HepG2 (cell line): ENCODE measurements around the gene NEK11. TPM values are rescaled to one million over a fixed set of nuclear protein-coding genes. Genes with fewer than 3 reads are reported as not detected.

ENCODE experiments used
- FOSL2 ChIP-seq: sonication (generic); formaldehyde crosslinking; IDR thresholded peaks from 2 replicates; pipeline ENCODE4 v1.4.0; 2020; ENCODE audit warnings: missing genetic modification reagents
- HMGA1 ChIP-seq: sonication (generic); formaldehyde crosslinking; conservative IDR thresholded peaks from 2 replicates; pipeline ENCODE4 v1.4.0; 2020; ENCODE audit warnings: missing genetic modification reagents
- MIER2 ChIP-seq: IDR thresholded peaks from 2 replicates; pipeline ENCODE4 v1.6.1; 2016; ENCODE audit warnings: missing biosample characterization, missing genetic modification reagents
- NCOA2 ChIP-seq: sonication (generic); formaldehyde crosslinking; IDR thresholded peaks from 2 replicates; pipeline ENCODE4 v1.8.0; 2022; ENCODE audit warnings: inconsistent platforms
- RFX3 ChIP-seq: IDR thresholded peaks from 2 replicates; pipeline ENCODE4 v1.6.1; 2016; ENCODE audit warnings: missing biosample characterization, missing genetic modification reagents
- SMAD9 ChIP-seq: sonication (generic); formaldehyde crosslinking; IDR thresholded peaks from 2 replicates; pipeline ENCODE4 v1.5.1; 2020; ENCODE audit warnings: mild to moderate bottlenecking, missing genetic modification reagents
- TBL1XR1 ChIP-seq: fragments of 150-350 bp; IDR thresholded peaks from 2 replicates; pipeline ENCODE4 v1.6.1; 2014; ENCODE audit warnings: borderline replicate concordance, low read length; ENCODE audit not compliant: partially characterized antibody
- TBX2 ChIP-seq: sonication (generic); formaldehyde crosslinking; IDR thresholded peaks from 2 replicates; pipeline ENCODE4 v1.5.0; 2020; ENCODE audit warnings: missing genetic modification reagents, mild to moderate bottlenecking, borderline replicate concordance
- TCF7L2 ChIP-seq: IDR thresholded peaks from 2 replicates; pipeline ENCODE4 v1.6.1; 2011; ENCODE audit warnings: mild to moderate bottlenecking, low read depth, low read length, moderate library complexity
- ZBTB20 ChIP-seq: sonication (generic); formaldehyde crosslinking; IDR thresholded peaks from 2 replicates; pipeline ENCODE4 v1.8.1; 2023; ENCODE audit warnings: missing genetic modification reagents, low read depth, mild to moderate bottlenecking, borderline replicate concordance
- ZNF3 ChIP-seq: IDR thresholded peaks from 2 replicates; pipeline ENCODE4 v1.7.0; 2017; ENCODE audit warnings: inconsistent platforms
- ZNF329 ChIP-seq: sonication (generic); formaldehyde crosslinking; IDR thresholded peaks from 2 replicates; pipeline ENCODE4 v1.9.0; 2021; ENCODE audit warnings: low read depth, mild to moderate bottlenecking, missing genetic modification reagents
- ZNF354B ChIP-seq: sonication (generic); formaldehyde crosslinking; IDR thresholded peaks from 2 replicates; pipeline ENCODE4 v1.8.0; 2022; ENCODE audit warnings: mild to moderate bottlenecking, missing genetic modification reagents
- ZNF530 ChIP-seq: sonication (generic); formaldehyde crosslinking; IDR thresholded peaks from 2 replicates; pipeline ENCODE4 v1.5.0; 2020; ENCODE audit warnings: low read depth, mild to moderate bottlenecking, missing genetic modification reagents
- ZNF589 ChIP-seq: sonication (generic); formaldehyde crosslinking; conservative IDR thresholded peaks from 2 replicates; pipeline ENCODE4 v1.8.0; 2022; ENCODE audit warnings: mild to moderate bottlenecking, moderate library complexity, missing genetic modification reagents
- polyA plus RNA-seq, 8 experiments: library from polyadenylated mRNA; depleted of rRNA in 3 of 8; stranded (reverse) in 7 of 8; unstranded in 1 of 8; fragments of >200 nt; fragmentation: Illumina TruSeq in 4 of 8; extraction: Trizol in 4 of 8; gene quantifications; 2 replicates each; pipeline versions ENCODE4 v1.2.1 to v1.2.3, GENCODE V29; 2011 to 2016; ENCODE audit warnings: low read depth in 4 of 8, missing spikeins in 1 of 8, mixed read lengths in 1 of 8; ENCODE audit not compliant: insufficient read depth in 1 of 8
- total RNA-seq, 5 experiments: library from RNA; depleted of rRNA; stranded (reverse); fragments of >200 nt; fragmentation: Illumina TruSeq; extraction: Trizol; gene quantifications; 2 replicates each; pipeline ENCODE4 v1.2.3, GENCODE V29; 2016; ENCODE audit warnings: low read depth in 1 of 5
- TF ChIP-seq, protein P1 (sequence below): sonication (generic); formaldehyde crosslinking; IDR thresholded peaks from 2 replicates; pipeline ENCODE4 v1.5.0; 2020; ENCODE audit warnings: missing genetic modification reagents
- TF ChIP-seq, protein P2 (sequence below): sonication (generic); formaldehyde crosslinking; IDR thresholded peaks from 2 replicates; pipeline ENCODE4 v1.5.0; 2020; ENCODE audit warnings: missing genetic modification reagents
- TF ChIP-seq, protein P3 (sequence below): sonication (generic); formaldehyde crosslinking; IDR thresholded peaks from 2 replicates; pipeline ENCODE4 v1.4.0; 2020; ENCODE audit warnings: mild to moderate bottlenecking, low read depth, missing genetic modification reagents
- TF ChIP-seq, protein P4 (sequence below): sonication (generic); formaldehyde crosslinking; IDR thresholded peaks from 2 replicates; pipeline ENCODE4 v1.4.0; 2020; ENCODE audit warnings: missing genetic modification reagents
- TF ChIP-seq, protein P5 (sequence below): sonication (generic); formaldehyde crosslinking; IDR thresholded peaks from 2 replicates; pipeline ENCODE4 v1.9.0; 2021; ENCODE audit warnings: missing genetic modification reagents, mild to moderate bottlenecking, borderline replicate concordance
- TF ChIP-seq, protein P6 (sequence below): sonication (generic); formaldehyde crosslinking; conservative IDR thresholded peaks from 2 replicates; pipeline ENCODE4 v1.8.0; 2022; ENCODE audit warnings: low read depth, missing genetic modification reagents

NEK11 gene
- total and polyA plus RNA-seq, 2 of the 13 experiments (the other 11 are each of a cell fraction or from before 2014, with no cell fraction given): 0.95 to 2.2 TPM

DNA sequence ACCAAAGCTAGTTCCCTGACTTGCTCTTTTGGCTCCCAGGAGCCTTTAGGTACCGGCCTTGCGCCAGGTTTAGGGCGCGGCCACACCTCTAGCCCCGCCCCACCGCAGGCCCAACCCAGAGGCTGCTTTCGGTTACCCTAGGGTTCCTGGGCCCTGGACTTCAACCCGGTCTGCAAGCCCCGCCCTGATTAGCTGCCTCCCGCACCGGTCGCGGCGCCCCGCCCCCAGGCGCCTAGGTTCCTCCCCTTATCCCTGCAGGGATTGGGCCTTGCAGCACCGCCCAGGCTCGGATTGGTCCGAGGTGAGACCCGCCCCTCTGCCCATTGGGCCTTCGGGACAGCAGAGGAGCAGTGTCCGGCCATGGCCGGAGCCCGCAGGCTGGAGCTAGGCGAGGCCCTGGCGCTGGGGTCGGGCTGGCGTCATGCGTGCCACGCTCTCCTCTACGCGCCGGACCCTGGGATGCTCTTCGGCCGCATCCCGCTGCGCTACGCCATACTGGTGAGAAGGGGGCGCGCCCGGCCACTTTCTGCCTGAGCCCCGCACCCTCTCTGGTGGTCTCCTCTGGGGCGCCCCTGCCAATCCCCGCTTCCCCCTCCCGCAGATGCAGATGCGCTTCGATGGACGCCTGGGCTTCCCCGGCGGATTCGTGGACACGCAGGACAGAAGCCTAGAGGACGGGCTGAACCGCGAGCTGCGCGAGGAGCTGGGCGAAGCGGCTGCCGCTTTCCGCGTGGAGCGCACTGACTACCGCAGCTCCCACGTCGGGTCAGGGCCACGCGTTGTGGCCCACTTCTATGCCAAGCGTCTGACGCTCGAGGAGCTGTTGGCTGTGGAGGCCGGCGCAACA, 355.0 kb downstream of the NEK11 start, which contains the start of gene NUDT16 (continued):
- no peak for TF ChIP-seq ZNF589 (CRISPR knock-in tag)
- TF ChIP-seq, protein P1, sequence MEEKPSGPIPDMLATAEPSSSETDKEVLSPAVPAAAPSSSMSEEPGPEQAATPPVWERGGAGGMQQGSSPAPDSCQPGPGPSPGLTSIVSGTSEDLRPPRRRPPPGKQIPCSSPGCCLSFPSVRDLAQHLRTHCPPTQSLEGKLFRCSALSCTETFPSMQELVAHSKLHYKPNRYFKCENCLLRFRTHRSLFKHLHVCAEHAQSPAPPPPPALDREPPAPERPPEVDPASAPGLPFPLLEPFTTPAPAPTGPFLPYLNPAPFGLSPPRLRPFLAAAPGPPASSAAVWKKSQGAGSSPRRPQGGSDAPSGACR (CRISPR knock-in tag): 0 out of 2 replicates have a peak, but pooled peaks have one; percentile 61
- TF ChIP-seq ZNF329 (CRISPR knock-in tag): no peak
- no peak for TF ChIP-seq ZNF354B
- TF ChIP-seq, protein P2, sequence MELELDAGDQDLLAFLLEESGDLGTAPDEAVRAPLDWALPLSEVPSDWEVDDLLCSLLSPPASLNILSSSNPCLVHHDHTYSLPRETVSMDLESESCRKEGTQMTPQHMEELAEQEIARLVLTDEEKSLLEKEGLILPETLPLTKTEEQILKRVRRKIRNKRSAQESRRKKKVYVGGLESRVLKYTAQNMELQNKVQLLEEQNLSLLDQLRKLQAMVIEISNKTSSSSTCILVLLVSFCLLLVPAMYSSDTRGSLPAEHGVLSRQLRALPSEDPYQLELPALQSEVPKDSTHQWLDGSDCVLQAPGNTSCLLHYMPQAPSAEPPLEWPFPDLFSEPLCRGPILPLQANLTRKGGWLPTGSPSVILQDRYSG (CRISPR knock-in tag): 0 out of 2 replicates have a peak, but pooled peaks have one; percentile 55
- TF ChIP-seq, protein P3, sequence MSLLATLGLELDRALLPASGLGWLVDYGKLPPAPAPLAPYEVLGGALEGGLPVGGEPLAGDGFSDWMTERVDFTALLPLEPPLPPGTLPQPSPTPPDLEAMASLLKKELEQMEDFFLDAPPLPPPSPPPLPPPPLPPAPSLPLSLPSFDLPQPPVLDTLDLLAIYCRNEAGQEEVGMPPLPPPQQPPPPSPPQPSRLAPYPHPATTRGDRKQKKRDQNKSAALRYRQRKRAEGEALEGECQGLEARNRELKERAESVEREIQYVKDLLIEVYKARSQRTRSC: no peak
- no peak for TF ChIP-seq TCF7L2
- no peak for TF ChIP-seq TBL1XR1
- TF ChIP-seq ZNF3 (CRISPR knock-in tag): no peak
- TF ChIP-seq ZNF530 (CRISPR knock-in tag): no peak
- TF ChIP-seq, protein P4, sequence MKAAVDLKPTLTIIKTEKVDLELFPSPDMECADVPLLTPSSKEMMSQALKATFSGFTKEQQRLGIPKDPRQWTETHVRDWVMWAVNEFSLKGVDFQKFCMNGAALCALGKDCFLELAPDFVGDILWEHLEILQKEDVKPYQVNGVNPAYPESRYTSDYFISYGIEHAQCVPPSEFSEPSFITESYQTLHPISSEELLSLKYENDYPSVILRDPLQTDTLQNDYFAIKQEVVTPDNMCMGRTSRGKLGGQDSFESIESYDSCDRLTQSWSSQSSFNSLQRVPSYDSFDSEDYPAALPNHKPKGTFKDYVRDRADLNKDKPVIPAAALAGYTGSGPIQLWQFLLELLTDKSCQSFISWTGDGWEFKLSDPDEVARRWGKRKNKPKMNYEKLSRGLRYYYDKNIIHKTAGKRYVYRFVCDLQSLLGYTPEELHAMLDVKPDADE (CRISPR knock-in tag): no peak
- no peak; the same call in 1 of the 2 replicates for TF ChIP-seq SMAD9 (CRISPR knock-in tag)
- TF ChIP-seq FOSL2 (CRISPR knock-in tag): no peak
- TF ChIP-seq, protein P5, sequence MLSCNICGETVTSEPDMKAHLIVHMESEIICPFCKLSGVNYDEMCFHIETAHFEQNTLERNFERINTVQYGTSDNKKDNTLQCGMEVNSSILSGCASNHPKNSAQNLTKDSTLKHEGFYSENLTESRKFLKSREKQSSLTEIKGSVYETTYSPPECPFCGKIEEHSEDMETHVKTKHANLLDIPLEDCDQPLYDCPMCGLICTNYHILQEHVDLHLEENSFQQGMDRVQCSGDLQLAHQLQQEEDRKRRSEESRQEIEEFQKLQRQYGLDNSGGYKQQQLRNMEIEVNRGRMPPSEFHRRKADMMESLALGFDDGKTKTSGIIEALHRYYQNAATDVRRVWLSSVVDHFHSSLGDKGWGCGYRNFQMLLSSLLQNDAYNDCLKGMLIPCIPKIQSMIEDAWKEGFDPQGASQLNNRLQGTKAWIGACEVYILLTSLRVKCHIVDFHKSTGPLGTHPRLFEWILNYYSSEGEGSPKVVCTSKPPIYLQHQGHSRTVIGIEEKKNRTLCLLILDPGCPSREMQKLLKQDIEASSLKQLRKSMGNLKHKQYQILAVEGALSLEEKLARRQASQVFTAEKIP (CRISPR knock-in tag): no peak
- TF ChIP-seq HMGA1 (CRISPR knock-in tag): no peak
- 0 out of 2 replicates have a peak, but pooled peaks have one; percentile 26 for TF ChIP-seq MIER2 (CRISPR knock-in tag)
- TF ChIP-seq, protein P6, sequence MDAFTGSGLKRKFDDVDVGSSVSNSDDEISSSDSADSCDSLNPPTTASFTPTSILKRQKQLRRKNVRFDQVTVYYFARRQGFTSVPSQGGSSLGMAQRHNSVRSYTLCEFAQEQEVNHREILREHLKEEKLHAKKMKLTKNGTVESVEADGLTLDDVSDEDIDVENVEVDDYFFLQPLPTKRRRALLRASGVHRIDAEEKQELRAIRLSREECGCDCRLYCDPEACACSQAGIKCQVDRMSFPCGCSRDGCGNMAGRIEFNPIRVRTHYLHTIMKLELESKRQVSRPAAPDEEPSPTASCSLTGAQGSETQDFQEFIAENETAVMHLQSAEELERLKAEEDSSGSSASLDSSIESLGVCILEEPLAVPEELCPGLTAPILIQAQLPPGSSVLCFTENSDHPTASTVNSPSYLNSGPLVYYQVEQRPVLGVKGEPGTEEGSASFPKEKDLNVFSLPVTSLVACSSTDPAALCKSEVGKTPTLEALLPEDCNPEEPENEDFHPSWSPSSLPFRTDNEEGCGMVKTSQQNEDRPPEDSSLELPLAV (CRISPR knock-in tag): no peak
- 0 out of 2 replicates have a peak, but pooled peaks have one; percentile 48 for TF ChIP-seq ZBTB20
- peak; percentile 59 for TF ChIP-seq TBX2 (CRISPR knock-in tag)
- no peak for TF ChIP-seq RFX3 (CRISPR knock-in tag)
- TF ChIP-seq NCOA2: 0 out of 2 replicates have a peak, but pooled peaks have one; percentile 8
